Measurements from ENCODE around the gene JAZF1. TPM values are rescaled to one million over a fixed set of nuclear protein-coding genes. Genes with fewer than 3 reads are reported as not detected.

JAZF1 gene
- total and polyA plus RNA-seq, 8 donors = 4.0 to 13.9 (median 6.0) TPM

DNA sequence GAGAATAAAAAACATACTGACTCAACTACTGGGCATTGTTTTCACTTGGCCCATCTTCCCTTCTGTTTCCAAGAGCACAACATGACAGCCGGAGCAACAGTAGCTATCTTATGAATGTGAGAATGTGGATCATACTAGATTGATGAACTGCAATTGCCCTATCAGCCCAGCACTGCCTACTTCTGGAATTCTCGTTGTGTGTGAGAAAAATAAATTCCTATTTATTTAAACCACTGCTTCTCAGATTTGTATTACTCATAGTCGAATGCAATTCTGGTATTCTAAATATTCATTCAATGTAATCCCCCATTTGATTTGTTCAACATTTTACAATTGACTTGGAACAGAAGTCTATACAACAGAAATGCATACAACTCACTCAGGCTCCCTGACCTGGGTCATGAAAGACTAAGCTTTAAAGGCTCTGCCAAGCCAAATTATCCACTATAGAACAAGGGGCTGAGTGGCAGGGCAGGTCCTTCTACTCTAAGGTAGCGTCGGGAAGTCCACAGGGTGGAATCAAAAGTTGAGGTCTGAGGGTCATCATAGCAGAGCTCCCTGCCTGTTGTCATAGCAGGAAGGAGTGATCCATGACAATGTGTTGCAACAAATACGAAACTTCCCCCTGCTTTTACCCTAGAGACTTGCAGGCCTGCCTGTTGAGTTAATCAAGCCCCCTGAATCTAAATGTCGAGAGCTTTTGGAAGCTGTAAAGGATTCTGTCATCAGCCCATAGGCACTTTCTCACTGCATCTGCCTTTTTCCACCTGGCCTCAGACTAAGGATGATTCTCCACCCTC, 12.4 kb upstream of the JAZF1 start:
- WGBS, 2 donors = 74 to 81% methylated on average over 7 of the region's 7 CpGs
- Histone ChIP-seq H3K27ac (no peak overlapping the region), H3K4me3 (no peak overlapping the region), H3K27me3 (no peaks in the 10 kb centered on the region), H3K36me3 (no peaks in the 10 kb centered on the region), H3K9me3 (no peaks in the 10 kb centered on the region), H3K4me1 (no peaks in the 10 kb centered on the region)
- FAIRE-seq (no peak), DNase-seq (no peak), ATAC-seq (no peak)
- intact Hi-C loops (cut with DNase I) = no loop called here
- TF ChIP-seq CTCF (IDR thresholded peaks at IDR 0.05) = no peak

GRCh38 chr7:28191751-28192150, 11.2 kb upstream of the JAZF1 start:
- Histone ChIP-seq H3K4me1 (no peaks in the 10 kb centered on the region), H3K9me3 (no peaks in the 10 kb centered on the region), H3K27me3 (no peaks in the 10 kb centered on the region), H3K36me3 (no peaks in the 10 kb centered on the region), H3K27ac (no peak overlapping the region), H3K4me3 (no peak overlapping the region)
- ATAC-seq = no peak
- TF ChIP-seq CTCF (IDR thresholded peaks at IDR 0.05) = no peak
- no peak for FAIRE-seq
- DNase-seq = no peak
- intact Hi-C loops (cut with DNase I) = no loop called here

GRCh38 chr7:28191184-28191583, 10.6 kb upstream of the JAZF1 start:
- no peaks in the 10 kb centered on the region for H3K4me1 ChIP-seq
- H3K36me3 ChIP-seq = no peaks in the 10 kb centered on the region
- H3K9me3 ChIP-seq = no peaks in the 10 kb centered on the region
- ATAC-seq (no peak), FAIRE-seq (no peak), DNase-seq (no peak)
- no peak for TF ChIP-seq CTCF (IDR thresholded peaks at IDR 0.05)
- intact Hi-C loops (cut with DNase I) = no loop called here
- 92 to 95% methylated on average over 2 of the region's 2 CpGs for WGBS, 2 donors
- no peak overlapping the region for H3K4me3 ChIP-seq
- no peaks in the 10 kb centered on the region for H3K27me3 ChIP-seq
- no peak overlapping the region for H3K27ac ChIP-seq

GRCh38 chr7:28190077-28190710, 9.6 kb upstream of the JAZF1 start:
- WGBS, 2 donors = 51 to 63% methylated on average over 5 of the region's 5 CpGs
- Histone ChIP-seq H3K27me3 (no peaks in the 10 kb centered on the region), H3K9me3 (no peaks in the 10 kb centered on the region), H3K4me3 (no peak overlapping the region), H3K36me3 (no peaks in the 10 kb centered on the region), H3K27ac (no peak overlapping the region), H3K4me1 (no peaks in the 10 kb centered on the region)
- FAIRE-seq (no peak), DNase-seq (no peak), ATAC-seq (no peak)
- intact Hi-C loops (cut with DNase I) = no loop called here
- no peak for TF ChIP-seq CTCF (IDR thresholded peaks at IDR 0.05)

DNA sequence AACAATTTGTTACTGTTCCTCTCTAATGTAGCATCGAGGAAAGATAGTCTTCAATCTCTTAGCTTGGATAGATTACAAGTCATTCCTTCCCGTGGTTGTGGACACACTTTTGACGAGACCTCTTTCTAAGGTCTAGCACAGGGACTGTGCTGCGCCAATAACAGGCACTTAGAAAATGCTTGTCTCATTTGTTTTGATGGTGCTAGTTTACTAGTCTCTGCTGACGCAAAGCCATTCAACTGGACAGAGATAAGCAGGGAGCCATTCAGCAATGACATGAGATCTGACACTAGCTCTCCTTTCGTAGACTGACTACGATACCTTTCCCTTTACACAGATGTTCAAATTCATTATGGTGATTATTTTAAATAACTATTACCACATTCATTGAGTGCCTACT, 6.4 kb upstream of the JAZF1 start:
- FAIRE-seq = no peak
- no peak for DNase-seq
- Histone ChIP-seq H3K4me3 (no peak overlapping the region), H3K27ac (no peak overlapping the region), H3K27me3 (no peaks in the 10 kb centered on the region), H3K9me3 (no peaks in the 10 kb centered on the region), H3K4me1 (no peaks in the 10 kb centered on the region), H3K36me3 (no peaks in the 10 kb centered on the region)
- WGBS, 2 donors = 90% methylated on average over 7 of the region's 7 CpGs
- peak in 1 of 4 donors; percentile 50 for ATAC-seq
- no peak for TF ChIP-seq CTCF (IDR thresholded peaks at IDR 0.05)
- intact Hi-C loops (cut with DNase I) = no loop called here

Measured in pancreas (tissue), 10 donors.